ENCODE data around the gene OS9. TPM values are rescaled to one million over a fixed set of nuclear protein-coding genes. Genes with fewer than 3 reads are reported as not detected.
"Not testable (repeated sequence)": the region's sequence is repeated elsewhere in the genome, so short reads cannot be mapped to it uniquely, and the experiment has no call there.

The OS9 gene, protein sequence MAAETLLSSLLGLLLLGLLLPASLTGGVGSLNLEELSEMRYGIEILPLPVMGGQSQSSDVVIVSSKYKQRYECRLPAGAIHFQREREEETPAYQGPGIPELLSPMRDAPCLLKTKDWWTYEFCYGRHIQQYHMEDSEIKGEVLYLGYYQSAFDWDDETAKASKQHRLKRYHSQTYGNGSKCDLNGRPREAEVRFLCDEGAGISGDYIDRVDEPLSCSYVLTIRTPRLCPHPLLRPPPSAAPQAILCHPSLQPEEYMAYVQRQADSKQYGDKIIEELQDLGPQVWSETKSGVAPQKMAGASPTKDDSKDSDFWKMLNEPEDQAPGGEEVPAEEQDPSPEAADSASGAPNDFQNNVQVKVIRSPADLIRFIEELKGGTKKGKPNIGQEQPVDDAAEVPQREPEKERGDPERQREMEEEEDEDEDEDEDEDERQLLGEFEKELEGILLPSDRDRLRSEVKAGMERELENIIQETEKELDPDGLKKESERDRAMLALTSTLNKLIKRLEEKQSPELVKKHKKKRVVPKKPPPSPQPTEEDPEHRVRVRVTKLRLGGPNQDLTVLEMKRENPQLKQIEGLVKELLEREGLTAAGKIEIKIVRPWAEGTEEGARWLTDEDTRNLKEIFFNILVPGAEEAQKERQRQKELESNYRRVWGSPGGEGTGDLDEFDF
- 54.6 TPM for polyA plus RNA-seq (2013, experiment 1 of 2)
- polyA plus RNA-seq (2013, experiment 2 of 2) = 59.6 TPM

DNA sequence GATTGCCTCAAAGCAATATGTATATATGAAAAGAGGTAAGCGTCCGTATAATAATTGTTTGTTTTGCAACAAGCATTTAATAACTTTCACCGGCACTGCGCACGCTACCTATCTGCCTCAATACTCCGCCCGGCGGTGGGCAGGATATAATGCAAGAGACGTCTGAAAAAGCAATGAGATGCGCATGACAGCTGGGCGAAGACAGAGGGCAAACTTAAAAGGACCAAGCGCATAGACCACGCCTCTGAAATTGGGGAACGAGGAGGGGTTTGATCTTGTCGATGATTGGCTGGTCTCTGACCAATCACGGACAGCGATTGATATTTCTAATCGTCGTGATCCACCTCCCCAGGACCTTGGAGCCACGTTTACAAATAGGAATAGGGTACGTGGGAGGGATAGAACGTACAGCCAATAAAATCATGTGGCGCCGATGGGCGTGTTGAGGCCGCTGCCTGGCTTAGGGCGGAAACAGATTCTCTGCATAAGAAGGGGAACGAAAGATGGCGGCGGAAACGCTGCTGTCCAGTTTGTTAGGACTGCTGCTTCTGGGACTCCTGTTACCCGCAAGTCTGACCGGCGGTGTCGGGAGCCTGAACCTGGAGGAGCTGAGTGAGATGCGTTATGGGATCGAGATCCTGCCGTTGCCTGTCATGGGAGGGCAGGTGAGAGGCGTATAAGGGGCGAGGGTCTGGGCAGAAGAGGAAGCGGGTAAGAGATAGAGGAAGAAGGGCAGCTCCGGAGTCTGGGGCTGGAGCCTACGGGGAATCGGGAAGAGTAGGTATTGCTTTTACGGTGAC lies at the start of gene OS9:
OS9 (plus strand) TSS at position 474 of the 800 bp plus-strand sequence; CDS start at position 504, 30 bp downstream.
- no peaks in the 10 kb centered on the region for H3K9me3 ChIP-seq (ENCODE audit: insufficient read depth, low read depth, low read length)
- no peaks in the 10 kb centered on the region; the same call in 1 of the 2 replicates for H3K4me1 ChIP-seq (ENCODE audit: insufficient read depth, low read length)
- peak within 1 kb of the TSS; percentile 95 for H3K4me3 ChIP-seq (ENCODE audit: low read length)
- 1% methylated on average over 44 of the region's 45 CpGs for WGBS
- H3K36me3 ChIP-seq (ENCODE audit: insufficient read depth, low read length) = peaks cover 12% of the 10 kb centered on the region
- no peak within 1 kb of the TSS for H3K27ac ChIP-seq (ENCODE audit: low read depth, low read length)
- peak within 1 kb of the TSS; percentile 83 for H3K9ac ChIP-seq (ENCODE audit: low read depth, low read length)
- no peaks in the 10 kb centered on the region; the same call in 1 of the 2 replicates for H3K27me3 ChIP-seq (ENCODE audit: insufficient read depth, low read length)

DNA sequence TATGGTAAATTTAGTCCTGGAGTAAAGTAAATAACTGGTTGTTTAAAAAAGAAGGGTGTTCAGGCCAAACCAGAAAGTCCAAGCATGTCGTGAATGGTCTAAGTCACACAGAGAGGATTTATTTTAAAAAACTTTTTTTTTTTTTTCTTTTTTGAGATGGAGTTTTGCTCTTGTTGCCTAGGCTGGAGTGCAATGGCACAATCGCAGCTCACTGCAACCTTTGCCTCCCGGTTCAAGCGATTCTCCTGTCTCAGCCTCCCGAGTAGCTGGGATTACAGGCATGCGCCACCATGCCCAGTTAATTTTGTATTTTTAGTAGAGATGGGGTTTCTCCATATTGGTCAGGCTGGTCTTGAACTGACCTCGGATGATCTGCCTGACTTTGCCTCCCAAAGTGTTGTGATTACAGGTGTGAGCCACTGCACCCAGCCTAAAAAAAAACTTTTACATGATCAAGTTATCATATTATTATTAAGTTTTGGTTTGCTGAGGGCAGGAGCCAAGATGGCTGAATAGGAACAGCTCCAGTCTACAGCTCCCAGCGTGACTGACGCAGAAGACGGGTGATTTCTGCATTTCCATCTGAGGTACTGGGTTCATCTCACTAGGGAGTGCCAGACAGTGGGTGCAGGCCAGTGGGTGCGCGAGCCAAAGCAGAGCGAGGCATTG lies 47.8 kb upstream of the OS9 start:
- H3K4me3 ChIP-seq (ENCODE audit: low read length); H3K9ac ChIP-seq (ENCODE audit: low read depth, low read length); H3K4me1 ChIP-seq (ENCODE audit: insufficient read depth, low read length); H3K27ac ChIP-seq (ENCODE audit: low read depth, low read length); H3K27me3 ChIP-seq (ENCODE audit: insufficient read depth, low read length); H3K36me3 ChIP-seq (ENCODE audit: insufficient read depth, low read length): not testable (repeated sequence)
- WGBS = 71% methylated on average over 13 of the region's 13 CpGs
- H3K9me3 ChIP-seq (ENCODE audit: insufficient read depth, low read depth, low read length) = peaks cover 37% of the 10 kb centered on the region

DNA sequence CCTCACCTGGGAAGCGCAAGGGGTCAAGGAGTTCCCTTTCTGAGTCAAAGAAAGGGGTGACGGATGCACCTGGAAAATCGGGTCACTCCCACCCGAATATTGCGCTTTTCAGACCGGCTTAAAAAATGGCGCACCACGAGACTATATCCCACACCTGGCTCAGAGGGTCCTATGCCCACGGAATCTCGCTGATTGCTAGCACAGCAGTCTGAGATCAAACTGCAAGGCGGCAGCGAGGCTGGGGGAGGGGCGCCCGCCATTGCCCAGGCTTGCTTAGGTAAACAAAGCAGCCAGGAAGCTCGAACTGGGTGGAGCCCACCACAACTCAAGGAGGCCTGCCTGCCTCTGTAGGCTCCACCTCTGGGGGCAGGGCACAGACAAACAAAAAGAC lies 47.3 kb upstream of the OS9 start:
- H3K27ac ChIP-seq (ENCODE audit: low read depth, low read length); H3K4me1 ChIP-seq (ENCODE audit: insufficient read depth, low read length); H3K27me3 ChIP-seq (ENCODE audit: insufficient read depth, low read length); H3K4me3 ChIP-seq (ENCODE audit: low read length); H3K36me3 ChIP-seq (ENCODE audit: insufficient read depth, low read length); H3K9ac ChIP-seq (ENCODE audit: low read depth, low read length): not testable (repeated sequence)
- WGBS = 60% methylated on average over 1 of the region's 15 CpGs
- H3K9me3 ChIP-seq (ENCODE audit: insufficient read depth, low read depth, low read length) = peaks cover 37% of the 10 kb centered on the region

DNA sequence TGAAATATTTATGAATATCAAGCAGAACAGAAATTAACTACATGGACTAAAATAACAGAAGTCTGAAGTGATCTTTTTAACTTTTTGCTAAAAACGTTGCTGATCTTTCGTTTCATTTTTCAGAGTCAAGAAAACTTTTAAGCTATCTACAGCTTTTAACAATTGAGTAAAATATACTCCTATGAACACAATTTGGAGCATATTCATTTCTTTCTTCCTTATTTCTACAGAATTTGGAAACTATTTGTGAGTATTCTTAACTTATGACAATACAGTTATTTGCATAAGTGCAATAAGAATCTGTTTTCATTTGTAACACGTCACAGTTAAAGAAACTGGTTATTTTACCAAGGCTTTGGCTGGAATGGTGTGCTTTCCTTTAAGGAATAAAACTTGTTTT lies 39.9 kb upstream of the OS9 start:
- Histone ChIP-seq H3K27me3 (ENCODE audit: insufficient read depth, low read length) (no peaks in the 10 kb centered on the region), H3K9ac (ENCODE audit: low read depth, low read length) (no peak overlapping the region), H3K4me1 (ENCODE audit: insufficient read depth, low read length) (no peaks in the 10 kb centered on the region), H3K36me3 (ENCODE audit: insufficient read depth, low read length) (no peaks in the 10 kb centered on the region), H3K27ac (ENCODE audit: low read depth, low read length) (no peak overlapping the region), H3K9me3 (ENCODE audit: insufficient read depth, low read depth, low read length) (peaks cover 24% of the 10 kb centered on the region), H3K4me3 (ENCODE audit: low read length) (no peak overlapping the region)
- 67% methylated on average over 3 of the region's 3 CpGs for WGBS

DNA sequence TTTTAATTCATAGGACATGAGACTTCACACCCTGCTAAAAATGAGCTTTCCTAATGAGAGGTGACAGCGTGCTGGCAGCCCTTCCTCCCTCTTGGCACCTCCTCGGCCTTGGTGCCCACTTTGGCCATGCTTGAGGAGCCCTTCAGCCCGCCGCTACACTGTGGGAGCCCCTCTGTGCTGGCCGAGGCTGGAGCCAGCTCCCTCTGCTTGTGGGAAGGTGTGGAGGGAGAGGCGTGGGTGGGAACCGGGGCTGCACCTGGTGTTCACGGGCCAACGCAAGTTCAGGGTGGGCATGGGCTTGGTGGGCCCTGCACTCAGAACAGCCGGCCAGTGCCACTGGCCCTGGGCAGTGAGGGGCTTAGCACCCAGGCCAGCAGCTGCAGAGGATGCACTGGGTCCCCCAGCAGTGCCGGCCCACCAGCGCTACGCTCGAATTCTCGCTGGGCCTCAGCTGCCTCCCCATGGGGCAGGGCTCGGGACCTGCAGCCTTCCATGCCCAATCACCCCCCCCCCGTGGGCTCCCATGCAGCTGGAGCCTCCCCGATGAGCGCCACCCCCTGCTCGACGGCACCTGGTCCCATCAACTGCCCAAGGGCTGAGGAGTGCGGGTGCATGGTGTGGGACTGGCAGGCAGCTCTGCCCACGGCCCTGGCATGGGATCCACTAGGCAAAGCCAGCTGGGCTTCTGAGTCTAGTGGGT lies 38.2 kb upstream of the OS9 start:
- Histone ChIP-seq H3K4me1 (ENCODE audit: insufficient read depth, low read length) (no peaks in the 10 kb centered on the region), H3K9me3 (ENCODE audit: insufficient read depth, low read depth, low read length) (peaks cover 37% of the 10 kb centered on the region), H3K9ac (ENCODE audit: low read depth, low read length) (no peak overlapping the region), H3K4me3 (ENCODE audit: low read length) (no peak overlapping the region), H3K27me3 (ENCODE audit: insufficient read depth, low read length) (no peaks in the 10 kb centered on the region), H3K36me3 (ENCODE audit: insufficient read depth, low read length) (no peaks in the 10 kb centered on the region), H3K27ac (ENCODE audit: low read depth, low read length) (no peak overlapping the region)
- 84% methylated on average over 23 of the region's 23 CpGs for WGBS

DNA sequence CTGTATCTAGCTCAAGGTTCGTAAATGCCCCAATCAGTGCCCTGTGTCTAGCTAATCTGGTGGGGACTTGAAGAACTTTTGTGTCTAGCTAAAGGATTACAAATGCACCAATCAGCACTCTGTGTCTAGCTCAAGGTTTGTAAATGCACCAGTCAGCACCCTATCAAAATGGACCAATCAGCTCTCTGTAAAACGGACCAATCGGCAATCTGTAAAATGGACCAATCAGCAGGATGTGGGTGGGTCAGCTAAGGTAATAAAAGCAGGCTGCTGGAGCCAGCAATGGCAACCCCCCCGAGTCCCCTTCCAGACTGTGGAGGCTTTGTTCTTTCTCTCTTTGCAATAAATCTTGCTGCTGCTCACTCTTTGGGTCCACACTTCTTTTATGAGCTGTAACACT lies 37.5 kb upstream of the OS9 start:
- 87% methylated on average over 4 of the region's 4 CpGs for WGBS
- not testable (repeated sequence) for H3K4me1 ChIP-seq (ENCODE audit: insufficient read depth, low read length); H3K4me3 ChIP-seq (ENCODE audit: low read length); H3K36me3 ChIP-seq (ENCODE audit: insufficient read depth, low read length); H3K27me3 ChIP-seq (ENCODE audit: insufficient read depth, low read length); H3K27ac ChIP-seq (ENCODE audit: low read depth, low read length); H3K9ac ChIP-seq (ENCODE audit: low read depth, low read length)
- peaks cover 44% of the 10 kb centered on the region for H3K9me3 ChIP-seq (ENCODE audit: insufficient read depth, low read depth, low read length)

DNA sequence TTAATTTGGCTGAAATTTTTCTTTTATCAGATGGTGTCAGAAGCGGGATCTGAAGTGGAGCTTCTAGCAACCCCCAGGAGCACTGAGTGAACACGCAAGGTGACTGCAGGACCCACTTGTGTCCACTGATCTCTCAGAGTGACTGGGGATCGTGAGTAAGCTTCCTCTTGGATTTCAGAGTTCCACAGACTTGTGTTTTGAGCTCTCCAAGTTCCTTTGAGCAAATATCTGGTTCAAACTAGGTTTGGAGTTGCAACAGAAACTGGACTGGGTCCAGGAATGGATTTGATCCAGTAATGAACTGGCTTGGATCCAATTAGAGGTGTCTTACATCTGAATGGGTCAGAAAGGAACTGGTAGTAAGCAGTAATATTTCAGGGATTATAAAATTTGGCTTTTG lies 36.2 kb upstream of the OS9 start:
- Histone ChIP-seq H3K4me1 (ENCODE audit: insufficient read depth, low read length) (no peaks in the 10 kb centered on the region), H3K36me3 (ENCODE audit: insufficient read depth, low read length) (no peaks in the 10 kb centered on the region), H3K9ac (ENCODE audit: low read depth, low read length) (no peak overlapping the region), H3K27me3 (ENCODE audit: insufficient read depth, low read length) (no peaks in the 10 kb centered on the region), H3K4me3 (ENCODE audit: low read length) (no peak overlapping the region), H3K9me3 (ENCODE audit: insufficient read depth, low read depth, low read length) (peaks cover 54% of the 10 kb centered on the region), H3K27ac (ENCODE audit: low read depth, low read length) (no peak overlapping the region)
- WGBS = 67% methylated on average over 3 of the region's 3 CpGs

DNA sequence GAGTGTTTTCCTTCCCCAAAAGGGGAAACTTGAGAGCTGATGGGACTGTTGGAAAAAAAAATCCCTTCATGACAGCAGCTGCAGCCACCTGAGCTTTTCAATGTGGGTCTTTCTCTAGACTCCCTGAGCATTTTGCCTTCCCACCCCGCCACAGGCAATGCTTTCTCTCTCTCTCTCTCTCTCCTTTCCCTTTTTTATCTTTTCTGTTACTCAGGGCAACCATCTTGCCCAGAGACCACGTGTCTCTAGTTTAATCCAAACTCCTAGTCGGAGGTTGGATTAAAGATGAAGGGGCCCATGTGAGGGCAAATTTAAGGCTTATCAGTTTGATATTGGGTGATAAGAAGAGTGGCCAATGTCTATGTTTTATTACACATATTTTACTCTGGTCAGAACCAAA lies 35.0 kb upstream of the OS9 start:
- no peak overlapping the region for H3K27ac ChIP-seq (ENCODE audit: low read depth, low read length)
- H3K4me1 ChIP-seq (ENCODE audit: insufficient read depth, low read length) = no peaks in the 10 kb centered on the region
- H3K4me3 ChIP-seq (ENCODE audit: low read length) = no peak overlapping the region
- H3K9ac ChIP-seq (ENCODE audit: low read depth, low read length) = no peak overlapping the region
- peaks cover 54% of the 10 kb centered on the region for H3K9me3 ChIP-seq (ENCODE audit: insufficient read depth, low read depth, low read length)
- H3K36me3 ChIP-seq (ENCODE audit: insufficient read depth, low read length) = no peaks in the 10 kb centered on the region
- 56% methylated on average over 3 of the region's 3 CpGs for WGBS
- no peaks in the 10 kb centered on the region for H3K27me3 ChIP-seq (ENCODE audit: insufficient read depth, low read length)

DNA sequence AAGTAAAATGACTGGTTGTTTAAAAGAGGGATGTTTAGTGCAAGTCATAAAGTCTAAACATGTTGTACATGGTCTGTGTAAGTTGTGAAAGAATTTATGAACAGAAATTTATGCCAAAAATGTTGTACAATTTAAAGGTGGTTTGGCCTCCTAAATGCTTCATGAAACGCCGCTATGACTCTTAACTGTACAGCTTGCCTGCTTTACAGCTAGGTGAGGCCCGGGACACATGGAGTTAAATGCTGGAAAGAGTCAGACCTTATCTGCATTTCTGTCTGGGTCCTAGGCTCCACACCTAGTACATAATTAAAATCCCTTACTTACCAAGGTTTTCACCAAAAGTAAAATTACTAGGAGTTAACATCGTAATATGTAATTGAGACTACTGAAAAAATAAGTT lies 32.6 kb upstream of the OS9 start:
- H3K27ac ChIP-seq (ENCODE audit: low read depth, low read length) = no peak overlapping the region
- no peak overlapping the region for H3K4me3 ChIP-seq (ENCODE audit: low read length)
- no peaks in the 10 kb centered on the region for H3K4me1 ChIP-seq (ENCODE audit: insufficient read depth, low read length)
- peaks cover 45% of the 10 kb centered on the region for H3K9me3 ChIP-seq (ENCODE audit: insufficient read depth, low read depth, low read length)
- H3K36me3 ChIP-seq (ENCODE audit: insufficient read depth, low read length) = no peaks in the 10 kb centered on the region
- WGBS = 87% methylated on average over 4 of the region's 4 CpGs
- no peak overlapping the region for H3K9ac ChIP-seq (ENCODE audit: low read depth, low read length)
- H3K27me3 ChIP-seq (ENCODE audit: insufficient read depth, low read length) = no peaks in the 10 kb centered on the region

DNA sequence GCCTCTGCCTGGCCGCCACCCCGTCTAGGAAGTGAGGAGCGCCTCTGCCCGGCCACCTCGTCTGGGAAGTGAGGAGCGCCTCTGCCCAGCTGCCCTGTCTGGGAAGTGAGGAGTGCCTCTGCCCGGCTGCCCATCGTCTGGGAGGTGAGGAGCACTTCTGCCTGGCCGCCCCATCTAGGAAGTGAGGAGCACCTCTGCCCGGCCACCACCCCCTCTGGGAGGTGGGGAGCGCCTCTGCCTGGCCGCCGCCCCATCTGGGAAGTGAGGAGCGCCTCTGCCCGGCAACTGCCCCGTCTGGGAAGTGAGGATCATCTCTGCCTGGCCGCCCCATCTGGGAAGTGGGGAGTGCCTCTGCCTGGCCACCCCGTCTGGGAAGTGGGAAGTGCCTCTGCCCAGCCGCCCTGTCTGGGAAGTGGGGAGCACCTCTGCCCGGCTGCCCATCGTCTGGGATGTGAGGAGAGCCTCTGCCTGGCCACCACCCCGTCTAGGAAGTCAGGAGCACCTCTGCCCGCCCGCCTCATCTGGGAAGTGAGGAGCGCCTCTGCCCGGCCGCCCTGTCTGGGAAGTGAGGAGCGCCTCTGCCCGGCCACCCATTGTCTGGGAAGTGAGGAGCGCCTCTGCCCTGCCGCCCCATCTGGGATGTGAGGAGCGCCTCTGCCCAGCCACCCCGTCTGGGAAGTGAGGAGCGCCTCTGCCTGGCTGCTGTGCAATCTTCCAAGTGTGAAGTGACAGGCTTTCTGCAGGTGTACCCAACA lies 28.7 kb upstream of the OS9 start:
- not testable (repeated sequence) for H3K36me3 ChIP-seq (ENCODE audit: insufficient read depth, low read length); H3K9ac ChIP-seq (ENCODE audit: low read depth, low read length); H3K4me1 ChIP-seq (ENCODE audit: insufficient read depth, low read length); H3K27me3 ChIP-seq (ENCODE audit: insufficient read depth, low read length); H3K27ac ChIP-seq (ENCODE audit: low read depth, low read length); H3K4me3 ChIP-seq (ENCODE audit: low read length)
- H3K9me3 ChIP-seq (ENCODE audit: insufficient read depth, low read depth, low read length) = peaks cover 38% of the 10 kb centered on the region
- 91% methylated on average over 34 of the region's 34 CpGs for WGBS
